K562 (cell line): ENCODE data around the gene VPS13D. TPM values are rescaled to one million over a fixed set of nuclear protein-coding genes. Genes with fewer than 3 reads are reported as not detected.

Source experiments
- CREB1 ChIP-seq, 2 experiments: sonication (generic) in 1 of 2; formaldehyde crosslinking in 1 of 2; IDR thresholded peaks; 2 replicates each; pipeline versions ENCODE4 v1.6.1 to v1.8.0; 2012 to 2022; ENCODE audit warnings: inconsistent platforms in 1 of 2, mild to moderate bottlenecking in 1 of 2, missing genetic modification reagents in 1 of 2, moderate library complexity in 1 of 2
- EWSR1 ChIP-seq: fragments of 450-650 bp; IDR thresholded peaks from 2 replicates; pipeline ENCODE4 v1.6.1; 2018; ENCODE audit warnings: borderline replicate concordance, mild to moderate bottlenecking, low read depth, moderate library complexity; ENCODE audit not compliant: partially characterized antibody
- FOXJ2 ChIP-seq: fragments of 200-800 bp; sonication (Bioruptor generic); IDR thresholded peaks from 2 replicates; pipeline ENCODE4 v1.6.1; 2016; ENCODE audit warnings: missing genetic modification characterization, missing compliant biosample characterization
- GTF2F1 ChIP-seq: IDR thresholded peaks from 2 replicates; pipeline ENCODE4 v1.6.1; 2011; ENCODE audit warnings: low read depth, low read length, improper control_type of control experiment
- HDGF ChIP-seq: fragments of 450-650 bp; IDR thresholded peaks from 2 replicates; pipeline ENCODE4 v1.6.1; 2016
- HNRNPK ChIP-seq: fragments of 200-400 bp; formaldehyde crosslinking; IDR thresholded peaks from one replicate; pipeline ENCODE4 v1.6.1; 2018; ENCODE audit warnings: mild to moderate bottlenecking, low read depth, low read length; ENCODE audit not compliant: poor library complexity, severe bottlenecking
- MECOM ChIP-seq: fragments of 250-450 bp; sonication (Bioruptor Pico); IDR thresholded peaks from 2 replicates; pipeline ENCODE4 v1.8.0; 2022; ENCODE audit warnings: inconsistent platforms
- MTA3 ChIP-seq: fragments of 450-650 bp; formaldehyde crosslinking; IDR thresholded peaks from 2 replicates; pipeline ENCODE4 v1.6.1; 2017; ENCODE audit warnings: mild to moderate bottlenecking, borderline replicate concordance
- NCOR1 ChIP-seq: fragments of 450-650 bp; IDR thresholded peaks from 2 replicates; pipeline ENCODE4 v1.6.1; 2016; ENCODE audit warnings: mild to moderate bottlenecking, moderate library complexity
- PHF21A ChIP-seq: fragments of 450-650 bp; IDR thresholded peaks from 2 replicates; pipeline ENCODE4 v1.6.1; 2017; ENCODE audit warnings: low read depth, borderline replicate concordance
- PML ChIP-seq: IDR thresholded peaks from 2 replicates; pipeline ENCODE4 v1.6.1; 2012; ENCODE audit warnings: low read length, inconsistent platforms
- POLR2AphosphoS2 ChIP-seq: IDR thresholded peaks from 2 replicates; pipeline ENCODE4 v1.6.1; 2012; ENCODE audit warnings: low read length, improper control_type of control experiment
- RBM15 ChIP-seq: fragments of 200-400 bp; formaldehyde crosslinking; IDR thresholded peaks from 2 replicates; pipeline ENCODE4 v1.6.1; 2018; ENCODE audit warnings: mild to moderate bottlenecking, low read length, moderate library complexity; ENCODE audit not compliant: insufficient read depth
- SP2 ChIP-seq: IDR thresholded peaks from 2 replicates; pipeline ENCODE4 v1.6.1; 2011; ENCODE audit warnings: mild to moderate bottlenecking, low read depth, low read length, moderate library complexity; ENCODE audit not compliant: poor library complexity, severe bottlenecking; ENCODE audit errors: extremely low read depth
- TFAM ChIP-seq: fragments of 250-450 bp; sonication (Bioruptor Pico); conservative IDR thresholded peaks from 2 replicates; pipeline ENCODE4 v1.5.0; 2021; ENCODE audit warnings: mild to moderate bottlenecking, moderate library complexity
- YY1 ChIP-seq, 3 experiments: IDR thresholded peaks; 2 replicates each; pipeline ENCODE4 v1.6.1; 2011; ENCODE audit warnings: low read length in 2 of 3, mild to moderate bottlenecking in 2 of 3, moderate library complexity in 2 of 3, borderline replicate concordance in 1 of 3, control low read depth in 1 of 3, low read depth in 1 of 3; ENCODE audit not compliant: insufficient read depth in 3 of 3, insufficient replicate concordance in 2 of 3, control insufficient read depth in 1 of 3, insufficient read length in 1 of 3; ENCODE audit errors: extremely low read depth in 1 of 3
- ZNF146 ChIP-seq: IDR thresholded peaks from one replicate; pipeline ENCODE4 v1.6.1; 2018; ENCODE audit warnings: missing compliant biosample characterization; ENCODE audit not compliant: unreplicated experiment
- ZNF232 ChIP-seq: sonication (generic); formaldehyde crosslinking; IDR thresholded peaks from 2 replicates; pipeline ENCODE4 v1.8.0; 2022; ENCODE audit warnings: mild to moderate bottlenecking, missing genetic modification reagents
- ZNF274 ChIP-seq: IDR thresholded peaks from 2 replicates; pipeline ENCODE4 v1.6.1; 2011; ENCODE audit warnings: low read depth, mild to moderate bottlenecking, low read length, moderate library complexity, borderline replicate concordance
- ZNF584 ChIP-seq: fragments of 200-800 bp; sonication (Bioruptor generic); IDR thresholded peaks from 2 replicates; pipeline ENCODE4 v1.6.1; 2016; ENCODE audit warnings: low read depth, mild to moderate bottlenecking, missing genetic modification characterization, missing compliant biosample characterization
- ZNF77 ChIP-seq: fragments of 250-450 bp; sonication (Bioruptor Pico); IDR thresholded peaks from 2 replicates; pipeline ENCODE4 v1.5.0; 2020
- ZNF780A ChIP-seq: fragments of 250-450 bp; sonication (Bioruptor Pico); IDR thresholded peaks from 2 replicates; pipeline ENCODE4 v1.5.0; 2021; ENCODE audit warnings: mild to moderate bottlenecking
- polyA plus RNA-seq, 8 experiments: library from polyadenylated mRNA; depleted of rRNA in 4 of 8; stranded (reverse) in 5 of 8; unstranded in 3 of 8; fragments of >200 nt; fragmentation: Nextera tagmentation in 2 of 8; fragmentation: Illumina TruSeq in 1 of 8; extraction: Ambion mirVana in 2 of 8; extraction: Trizol in 1 of 8; gene quantifications; 2 replicates each; pipeline versions ENCODE4 v1.2.1 to v1.2.3, GENCODE V29; 2011 to 2014; ENCODE audit warnings: inconsistent platforms in 1 of 8, missing spikeins in 1 of 8
- total RNA-seq, 7 experiments: library from RNA; depleted of rRNA in 6 of 7; stranded (reverse); fragments of >200 nt in 6 of 7; fragmentation: Illumina TruSeq in 2 of 7; extraction: Trizol in 2 of 7; gene quantifications; 2 replicates each; pipeline versions ENCODE4 v1.2.1 to v1.2.3, GENCODE V29; 2011 to 2021; ENCODE audit warnings: low replicate concordance in 1 of 7
- TF ChIP-seq, protein P1 (sequence below): sonication (generic); formaldehyde crosslinking; IDR thresholded peaks from 2 replicates; pipeline ENCODE4 v1.4.0; 2020; ENCODE audit warnings: mild to moderate bottlenecking, missing genetic modification reagents
- TF ChIP-seq, protein P2 (sequence below), 2 experiments: IDR thresholded peaks; 2 replicates each; pipeline ENCODE4 v1.6.1; 2012; ENCODE audit warnings: improper control_type of control experiment in 2 of 2, low read depth in 2 of 2, low read length in 2 of 2, borderline replicate concordance in 1 of 2

The VPS13D gene
- total and polyA plus RNA-seq, 9 of the 15 experiments (the other 6 are each of a cell fraction or from before 2014, with no cell fraction given) = 6.1 to 51.5 (median 38.5) TPM

DNA sequence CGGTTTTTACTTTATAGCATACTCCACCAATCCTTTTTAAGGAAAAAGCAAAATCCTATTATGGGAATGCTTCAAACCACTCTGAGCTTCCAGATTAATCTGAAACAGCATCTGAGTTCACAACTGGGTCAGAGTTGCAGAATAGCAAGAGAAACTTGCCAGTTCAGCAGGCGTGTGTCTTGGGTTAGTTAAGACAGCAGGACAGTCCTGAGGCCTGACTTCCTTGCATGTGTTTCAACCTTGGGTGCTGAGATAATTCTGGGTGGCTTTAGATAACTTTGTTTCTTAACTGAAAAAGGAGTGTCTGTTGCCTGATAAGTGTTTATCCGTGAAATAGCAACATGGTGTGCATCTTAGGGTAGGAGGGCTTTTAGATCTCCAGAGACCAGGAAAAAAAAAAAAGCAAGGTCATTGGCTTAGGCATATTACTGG is 218.9 kb downstream of the VPS13D start (continued):
- TF ChIP-seq EWSR1 (no peak), YY1 (IDR thresholded peaks at IDR 0.05; ENCODE audit: borderline replicate concordance in 1 of 3, control insufficient read depth in 1 of 3, extremely low read depth in 1 of 3, insufficient read depth in 3 of 3, insufficient read length in 1 of 3, insufficient replicate concordance in 2 of 3, low read depth in 1 of 3, low read length in 2 of 3) (peak in 1 of 3 experiments; percentile 38), MTA3 (peak; percentile 88; the same call in 1 of the 2 replicates), TFAM (no peak), FOXJ2 (peak; percentile 95), PML (peak; percentile 100), CREB1 (IDR thresholded peaks at IDR 0.05) (peak; percentile 82), CREB1 (CRISPR knock-in tag; IDR thresholded peaks at IDR 0.05) (no peak), RBM15 (no peak), PHF21A (no peak; the same call in 1 of the 2 replicates), GTF2F1 (peak; percentile 49; the same call in 1 of the 2 replicates), ZNF77 (CRISPR knock-in tag) (no peak), SP2 (no peak), HDGF (no peak), HNRNPK (no peak), ZNF274 (peak; percentile 88), ZNF584 (CRISPR knock-in tag) (peak; percentile 93), NCOR1 (peak; percentile 100), ZNF780A (CRISPR knock-in tag) (no peak), POLR2AphosphoS2 (no peak), ZNF232 (CRISPR knock-in tag) (no peak), MECOM (CRISPR knock-in tag) (peak; percentile 84), ZNF146 (CRISPR knock-in tag) (no peak)
- TF ChIP-seq, protein P1, sequence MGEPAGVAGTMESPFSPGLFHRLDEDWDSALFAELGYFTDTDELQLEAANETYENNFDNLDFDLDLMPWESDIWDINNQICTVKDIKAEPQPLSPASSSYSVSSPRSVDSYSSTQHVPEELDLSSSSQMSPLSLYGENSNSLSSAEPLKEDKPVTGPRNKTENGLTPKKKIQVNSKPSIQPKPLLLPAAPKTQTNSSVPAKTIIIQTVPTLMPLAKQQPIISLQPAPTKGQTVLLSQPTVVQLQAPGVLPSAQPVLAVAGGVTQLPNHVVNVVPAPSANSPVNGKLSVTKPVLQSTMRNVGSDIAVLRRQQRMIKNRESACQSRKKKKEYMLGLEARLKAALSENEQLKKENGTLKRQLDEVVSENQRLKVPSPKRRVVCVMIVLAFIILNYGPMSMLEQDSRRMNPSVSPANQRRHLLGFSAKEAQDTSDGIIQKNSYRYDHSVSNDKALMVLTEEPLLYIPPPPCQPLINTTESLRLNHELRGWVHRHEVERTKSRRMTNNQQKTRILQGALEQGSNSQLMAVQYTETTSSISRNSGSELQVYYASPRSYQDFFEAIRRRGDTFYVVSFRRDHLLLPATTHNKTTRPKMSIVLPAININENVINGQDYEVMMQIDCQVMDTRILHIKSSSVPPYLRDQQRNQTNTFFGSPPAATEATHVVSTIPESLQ (CRISPR knock-in tag) = peak; percentile 66; the same call in 1 of the 2 replicates
- TF ChIP-seq, protein P2, sequence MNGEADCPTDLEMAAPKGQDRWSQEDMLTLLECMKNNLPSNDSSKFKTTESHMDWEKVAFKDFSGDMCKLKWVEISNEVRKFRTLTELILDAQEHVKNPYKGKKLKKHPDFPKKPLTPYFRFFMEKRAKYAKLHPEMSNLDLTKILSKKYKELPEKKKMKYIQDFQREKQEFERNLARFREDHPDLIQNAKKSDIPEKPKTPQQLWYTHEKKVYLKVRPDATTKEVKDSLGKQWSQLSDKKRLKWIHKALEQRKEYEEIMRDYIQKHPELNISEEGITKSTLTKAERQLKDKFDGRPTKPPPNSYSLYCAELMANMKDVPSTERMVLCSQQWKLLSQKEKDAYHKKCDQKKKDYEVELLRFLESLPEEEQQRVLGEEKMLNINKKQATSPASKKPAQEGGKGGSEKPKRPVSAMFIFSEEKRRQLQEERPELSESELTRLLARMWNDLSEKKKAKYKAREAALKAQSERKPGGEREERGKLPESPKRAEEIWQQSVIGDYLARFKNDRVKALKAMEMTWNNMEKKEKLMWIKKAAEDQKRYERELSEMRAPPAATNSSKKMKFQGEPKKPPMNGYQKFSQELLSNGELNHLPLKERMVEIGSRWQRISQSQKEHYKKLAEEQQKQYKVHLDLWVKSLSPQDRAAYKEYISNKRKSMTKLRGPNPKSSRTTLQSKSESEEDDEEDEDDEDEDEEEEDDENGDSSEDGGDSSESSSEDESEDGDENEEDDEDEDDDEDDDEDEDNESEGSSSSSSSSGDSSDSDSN (IDR thresholded peaks at IDR 0.05; ENCODE audit: borderline replicate concordance in 1 of 2, low read depth in 2 of 2, low read length in 2 of 2) = no peak
